ENCODE measurements around the gene NCEH1. TPM values are rescaled to one million over a fixed set of nuclear protein-coding genes. Genes with fewer than 3 reads are reported as not detected.

NCEH1 gene
- total RNA-seq, 1 experiment from 2014 or later, result 11.5 TPM

- BruUV-seq (replicated peaks), result no TSS peak
- H3K9me2 ChIP-seq (ENCODE audit: insufficient read depth), result no peaks in the 10 kb centered on the region
- no peaks in the 10 kb centered on the region for H3K79me2 ChIP-seq (ENCODE audit: insufficient read depth, low read length)
- H4K20me1 ChIP-seq (ENCODE audit: insufficient read depth), result no peaks in the 10 kb centered on the region
- H2AFZ ChIP-seq (ENCODE audit: low read depth, low read length, poor library complexity, severe bottlenecking), result no peak overlapping the region
- DNase-seq (ENCODE audit: low read depth, low spot score) (no peak), ATAC-seq (no peak)
- TF ChIP-seq ELF1 (IDR thresholded peaks at IDR 0.05; ENCODE audit: borderline replicate concordance, low read depth), result no peak
- no peak for TF ChIP-seq EGR1 (IDR thresholded peaks at IDR 0.05; ENCODE audit: low read depth)
- H3K4me1 ChIP-seq (ENCODE audit: control insufficient read depth in 1 of 2, insufficient read depth in 2 of 2, low read length in 2 of 2), result 0 out of 4 replicates have a peak, but pooled peaks cover 0 to 4% of the 10 kb centered on the region in 2 experiments
- no peak overlapping the region for H3K27ac ChIP-seq (ENCODE audit: low read depth, low read length)
- POLR2A ChIA-PET, result no interaction called here
- RAD21 ChIA-PET (ENCODE audit: low non-redundant PET in 1 of 2, low total read pairs in 2 of 2, uncharacterized antibody in 2 of 2, unreplicated experiment in 2 of 2), result no interaction called here
- H3K9ac ChIP-seq (ENCODE audit: low read length), result no peak overlapping the region
- H3K9me3 ChIP-seq (ENCODE audit: control insufficient read depth in 1 of 2, insufficient read depth in 1 of 2, low read depth in 1 of 2, low read length in 2 of 2), result no peaks in the 10 kb centered on the region
- no peaks in the 10 kb centered on the region for H3K36me3 ChIP-seq (ENCODE audit: control insufficient read depth in 1 of 2, insufficient read depth in 2 of 2, low read length in 2 of 2)
- no peak overlapping the region for H3K4me2 ChIP-seq (ENCODE audit: low read length)
- CTCF ChIA-PET, result interaction anchor here (0.6 kb wide), 1 partner anchor 1054 kb away, joined by 6 read pairs; no protein-coding TSS in a partner anchor
- no peaks in the 10 kb centered on the region for H3K27me3 ChIP-seq (ENCODE audit: insufficient read depth, low read length)
- no peak overlapping the region for H3K4me3 ChIP-seq (replicated peaks in 1 of 2; ENCODE audit: low read depth in 1 of 2, low read length in 2 of 2)
- intact Hi-C loops (cut with micrococcal nuclease), result no loop called here
Observed at GRCh38 chr3:172591876-172592771, 118.7 kb downstream of the NCEH1 start.

- CTCF ChIA-PET, result interaction anchor here (1.3 kb wide), 1 partner anchor 114 kb away, joined by 3 read pairs; no protein-coding TSS in a partner anchor
- POLR2A ChIA-PET, result no interaction called here
- ATAC-seq (no peak), DNase-seq (ENCODE audit: low read depth, low spot score) (no peak)
- H3K4me2 ChIP-seq (ENCODE audit: low read length), result no peak overlapping the region
- H3K27me3 ChIP-seq (ENCODE audit: insufficient read depth, low read length), result no peaks in the 10 kb centered on the region
- no peaks in the 10 kb centered on the region for H3K79me2 ChIP-seq (ENCODE audit: insufficient read depth, low read length)
- no peak overlapping the region for H2AFZ ChIP-seq (ENCODE audit: low read depth, low read length, poor library complexity, severe bottlenecking)
- no peaks in the 10 kb centered on the region for H3K9me2 ChIP-seq (ENCODE audit: insufficient read depth)
- H3K9me3 ChIP-seq (ENCODE audit: control insufficient read depth in 1 of 2, insufficient read depth in 1 of 2, low read depth in 1 of 2, low read length in 2 of 2), result no peaks in the 10 kb centered on the region
- no TSS peak for BruUV-seq (replicated peaks)
- H3K27ac ChIP-seq (ENCODE audit: low read depth, low read length), result no peak overlapping the region
- 0 out of 4 replicates have a peak, but pooled peaks cover 0 to 4% of the 10 kb centered on the region in 2 experiments for H3K4me1 ChIP-seq (ENCODE audit: control insufficient read depth in 1 of 2, insufficient read depth in 2 of 2, low read length in 2 of 2)
- intact Hi-C loops (cut with micrococcal nuclease), result no loop called here
- H4K20me1 ChIP-seq (ENCODE audit: insufficient read depth), result no peaks in the 10 kb centered on the region
- RAD21 ChIA-PET (ENCODE audit: low non-redundant PET in 1 of 2, low total read pairs in 2 of 2, uncharacterized antibody in 2 of 2, unreplicated experiment in 2 of 2), result no interaction called here
- H3K36me3 ChIP-seq (ENCODE audit: control insufficient read depth in 1 of 2, insufficient read depth in 2 of 2, low read length in 2 of 2), result no peaks in the 10 kb centered on the region
- H3K9ac ChIP-seq (ENCODE audit: low read length), result no peak overlapping the region
- H3K4me3 ChIP-seq (replicated peaks in 1 of 2; ENCODE audit: low read depth in 1 of 2, low read length in 2 of 2), result no peak overlapping the region
- TF ChIP-seq RAD21 (IDR thresholded peaks at IDR 0.05; ENCODE audit: low read depth) (no peak), CTCF (IDR thresholded peaks at IDR 0.05 in 2 of 3, conservative IDR thresholded peaks at IDR 0.05 in 1 of 3; ENCODE audit: borderline replicate concordance in 1 of 3, insufficient read depth in 1 of 3, low read depth in 2 of 3, low read length in 2 of 3) (no peak), ZNF274 (IDR thresholded peaks at IDR 0.05; ENCODE audit: low read depth, low read length) (no peak), REST (IDR thresholded peaks at IDR 0.05; ENCODE audit: low read depth) (no peak), FOSL1 (IDR thresholded peaks at IDR 0.05; ENCODE audit: low read depth) (no peak), ZBTB33 (IDR thresholded peaks at IDR 0.05; ENCODE audit: extremely low read depth, insufficient replicate concordance, low read length) (no peak), JUND (IDR thresholded peaks at IDR 0.05) (no peak), MAX (IDR thresholded peaks at IDR 0.05) (no peak)
Observed at GRCh38 chr3:172591125-172591605, 119.7 kb downstream of the NCEH1 start.

Measured in HCT116 (cell line).